ENCODE measurements around the gene SGSH. TPM values are rescaled to one million over a fixed set of nuclear protein-coding genes. Genes with fewer than 3 reads are reported as not detected.

The SGSH gene
- total and polyA plus RNA-seq, 3 donors from 2014 or later = 19.8 to 50.3 (median 29.7) TPM

DNA sequence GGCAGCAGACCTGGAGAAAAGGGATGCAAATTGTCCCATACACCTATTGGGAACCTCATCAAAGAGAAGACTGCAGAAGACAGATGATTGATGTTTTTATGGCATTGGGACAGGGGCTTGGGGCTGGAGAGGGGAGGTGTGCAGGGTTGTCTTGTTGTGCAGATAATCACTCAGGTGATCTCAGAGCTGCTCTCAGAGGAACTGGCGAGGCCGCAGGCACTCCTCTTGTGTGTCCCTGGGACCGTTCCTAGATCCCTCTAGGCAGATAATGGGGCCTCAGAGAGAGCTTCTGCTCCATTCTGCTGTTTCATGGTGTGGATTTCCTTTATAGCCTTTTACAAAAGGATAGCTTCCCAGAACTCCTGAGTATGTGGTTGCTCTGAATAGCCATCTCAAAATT lies 42.2 kb upstream of the SGSH start:
- H3K27me3 ChIP-seq = no peaks in the 10 kb centered on the region
- no peaks in the 10 kb centered on the region for H3K36me3 ChIP-seq (ENCODE audit: low read depth, missing control alignments)
- no peak overlapping the region for H3K4me3 ChIP-seq
- 36 to 58% methylated on average over 3 of the region's 3 CpGs for WGBS, 2 donors
- intact Hi-C loops (cut with DNase I; ENCODE audit: low total_unique reads) = no loop called here
- TF ChIP-seq, protein P1, sequence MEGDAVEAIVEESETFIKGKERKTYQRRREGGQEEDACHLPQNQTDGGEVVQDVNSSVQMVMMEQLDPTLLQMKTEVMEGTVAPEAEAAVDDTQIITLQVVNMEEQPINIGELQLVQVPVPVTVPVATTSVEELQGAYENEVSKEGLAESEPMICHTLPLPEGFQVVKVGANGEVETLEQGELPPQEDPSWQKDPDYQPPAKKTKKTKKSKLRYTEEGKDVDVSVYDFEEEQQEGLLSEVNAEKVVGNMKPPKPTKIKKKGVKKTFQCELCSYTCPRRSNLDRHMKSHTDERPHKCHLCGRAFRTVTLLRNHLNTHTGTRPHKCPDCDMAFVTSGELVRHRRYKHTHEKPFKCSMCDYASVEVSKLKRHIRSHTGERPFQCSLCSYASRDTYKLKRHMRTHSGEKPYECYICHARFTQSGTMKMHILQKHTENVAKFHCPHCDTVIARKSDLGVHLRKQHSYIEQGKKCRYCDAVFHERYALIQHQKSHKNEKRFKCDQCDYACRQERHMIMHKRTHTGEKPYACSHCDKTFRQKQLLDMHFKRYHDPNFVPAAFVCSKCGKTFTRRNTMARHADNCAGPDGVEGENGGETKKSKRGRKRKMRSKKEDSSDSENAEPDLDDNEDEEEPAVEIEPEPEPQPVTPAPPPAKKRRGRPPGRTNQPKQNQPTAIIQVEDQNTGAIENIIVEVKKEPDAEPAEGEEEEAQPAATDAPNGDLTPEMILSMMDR (IDR thresholded peaks at IDR 0.05) = no peak
- TF ChIP-seq POLR2A (IDR thresholded peaks at IDR 0.05) = no peak
- H3K27ac ChIP-seq = peak overlapping the region; percentile 96 to 99
- H3K9me3 ChIP-seq = no peaks in the 10 kb centered on the region
- DNase-seq = no peak
- H3K4me1 ChIP-seq = peaks cover 23% of the 10 kb centered on the region

GRCh38 chr17:80261895-80262279 lies 41.8 kb upstream of the SGSH start:
- H3K4me1 ChIP-seq = peaks cover 23% of the 10 kb centered on the region
- 26 to 34% methylated on average over 8 of the region's 8 CpGs for WGBS, 2 donors
- H3K27ac ChIP-seq = peak overlapping the region; percentile 96 to 99
- no peaks in the 10 kb centered on the region for H3K36me3 ChIP-seq (ENCODE audit: low read depth, missing control alignments)
- H3K27me3 ChIP-seq = no peaks in the 10 kb centered on the region
- intact Hi-C loops (cut with DNase I; ENCODE audit: low total_unique reads) = no loop called here
- H3K9me3 ChIP-seq = no peaks in the 10 kb centered on the region
- H3K4me3 ChIP-seq = peak overlapping the region; percentile 88 to 96
- no peak for TF ChIP-seq POLR2A (IDR thresholded peaks at IDR 0.05)
- TF ChIP-seq, protein P1 (IDR thresholded peaks at IDR 0.05) = no peak
- DNase-seq = no peak

DNA sequence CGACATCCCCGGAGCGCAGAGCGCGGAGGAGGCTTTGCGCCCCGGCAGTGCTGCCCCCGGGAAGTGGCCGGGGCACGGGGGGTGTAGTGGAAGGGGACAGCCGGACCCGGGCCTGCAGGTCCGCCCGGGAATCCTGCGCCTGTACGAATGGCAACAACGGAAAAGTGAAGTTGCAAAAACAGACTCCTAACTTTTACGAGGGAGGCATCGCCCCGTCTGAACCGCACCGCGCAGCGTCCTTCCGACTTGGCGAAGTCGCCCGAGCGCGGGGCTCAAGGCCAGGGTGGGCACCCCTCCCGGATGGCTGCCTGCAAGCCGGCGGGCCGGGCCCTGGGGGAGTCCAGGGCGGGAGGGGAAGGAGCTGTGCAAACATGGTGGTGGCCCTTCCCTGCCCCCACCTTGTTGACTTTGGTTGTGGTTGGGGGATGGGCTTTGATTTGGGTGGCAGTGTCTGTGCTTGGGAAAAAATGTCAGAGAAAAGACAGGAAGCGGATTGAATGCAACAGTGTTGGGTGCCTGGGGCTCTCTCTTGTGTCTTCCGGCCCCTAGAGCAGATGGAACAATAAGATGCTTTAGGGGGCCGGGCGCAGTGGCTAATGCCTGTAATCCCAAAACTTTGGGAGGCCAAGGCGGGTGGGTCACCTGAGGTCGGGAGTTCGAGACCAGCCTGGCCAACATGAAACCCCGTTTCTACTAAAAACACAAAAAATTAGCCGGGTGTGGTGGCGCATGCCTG lies 41.2 kb upstream of the SGSH start:
- peak; percentile 67 for DNase-seq
- TF ChIP-seq POLR2A (IDR thresholded peaks at IDR 0.05) = no peak
- TF ChIP-seq, protein P1 (IDR thresholded peaks at IDR 0.05) = no peak
- Histone ChIP-seq H3K27ac (peak overlapping the region; percentile 96 to 99), H3K36me3 (ENCODE audit: low read depth, missing control alignments) (no peaks in the 10 kb centered on the region), H3K4me1 (peaks cover 23% of the 10 kb centered on the region), H3K9me3 (no peaks in the 10 kb centered on the region), H3K4me3 (peak overlapping the region; percentile 88 to 96), H3K27me3 (no peaks in the 10 kb centered on the region)
- 2 to 12% methylated on average over 11 to 45 of the region's 45 CpGs for whole genome bisulfite sequencing, 2 donors
- intact Hi-C loops (cut with DNase I; ENCODE audit: low total_unique reads) = no loop called here

- DNase-seq = no peak
- peaks cover 23% of the 10 kb centered on the region for H3K4me1 ChIP-seq
- H3K4me3 ChIP-seq = peak within 1 kb of the TSS; percentile 88 to 96
- no peaks in the 10 kb centered on the region for H3K27me3 ChIP-seq
- intact Hi-C loops (cut with DNase I; ENCODE audit: low total_unique reads) = no loop called here
- no peaks in the 10 kb centered on the region for H3K9me3 ChIP-seq
- TF ChIP-seq POLR2A (IDR thresholded peaks at IDR 0.05) = no peak
- TF ChIP-seq, protein P1 (IDR thresholded peaks at IDR 0.05) = no peak
- no peaks in the 10 kb centered on the region for H3K36me3 ChIP-seq (ENCODE audit: low read depth, missing control alignments)
- peak within 1 kb of the TSS; percentile 96 to 99 for H3K27ac ChIP-seq
- WGBS, 2 donors = 1% methylated on average over 32 of the region's 54 CpGs; no CpG with 5 or more reads in 1 of the 2 donors
Measured at GRCh38 chr17:80260791-80261158, 40.6 kb upstream of the SGSH start, which contains the start of gene RNF213. Gene RNF213, plus strand, starts transcription at chr17:80260852. Its CDS starts 2,830 bp downstream, at chr17:80263682.

All from testis (tissue), 3 donors.